A673 (cell line): ENCODE measurements around the gene SLC7A6. TPM values are rescaled to one million over a fixed set of nuclear protein-coding genes. Genes with fewer than 3 reads are reported as not detected.

ENCODE experiments used
- BruUV-seq: library from RNA; stranded (reverse); fragments of 400-500 nt; replicated peaks from 2 replicates; lab custom pipeline; 2021; lab: Mats Ljungman, UMichigan
- CTCF ChIA-PET: fragments of 300-600 bp; sonication (Branson Sonifier 250); formaldehyde crosslinking; loops from one replicate; lab custom pipeline; 2022; ENCODE audit warnings: antibody characterized with exemption; lab: Charles Lee
- POLR2A ChIA-PET: fragments of 300-600 bp; sonication (Branson Sonifier 250); formaldehyde crosslinking; loops from one replicate; lab custom pipeline; 2022; ENCODE audit warnings: antibody characterized with exemption; ENCODE audit not compliant: low non-redundant PET; lab: Charles Lee
- DNase-seq: peaks from one replicate; pipeline ENCODE4 v3.0.0-alpha.2; 2015; ENCODE audit warnings: low spot score
- H3K27ac ChIP-seq: fragments of 200-600 bp; sonication (generic); 2 replicates; pipeline ENCODE4 v1.5.1; 2016; ENCODE audit warnings: mixed run types, low read depth, mild to moderate bottlenecking, mixed read lengths, antibody characterized with exemption, low read length; ENCODE audit not compliant: poor library complexity, severe bottlenecking
- H3K27me3 ChIP-seq: fragments of 200-600 bp; sonication (generic); replicated peaks from 2 replicates; pipeline ENCODE4 v1.6.1; 2017; ENCODE audit warnings: mixed run types, low read depth, mild to moderate bottlenecking, mixed read lengths, antibody characterized with exemption, low read length; ENCODE audit not compliant: insufficient read depth, poor library complexity
- H3K36me3 ChIP-seq: fragments of 200-600 bp; sonication (generic); 2 replicates; pipeline ENCODE4 v1.6.1; 2016; ENCODE audit warnings: mixed run types, mild to moderate bottlenecking, mixed read lengths, antibody characterized with exemption, low read length; ENCODE audit not compliant: insufficient read depth, poor library complexity, severe bottlenecking
- H3K4me1 ChIP-seq: fragments of 200-600 bp; sonication (generic); 2 replicates; pipeline ENCODE4 v1.6.1; 2017; ENCODE audit warnings: mixed run types, mild to moderate bottlenecking, mixed read lengths, antibody characterized with exemption, low read length; ENCODE audit not compliant: insufficient read depth, poor library complexity, severe bottlenecking
- H3K4me3 ChIP-seq: fragments of 200-600 bp; sonication (generic); 2 replicates; pipeline ENCODE4 v1.5.1; 2016; ENCODE audit warnings: low read depth, mixed run types, mild to moderate bottlenecking, mixed read lengths, low read length; ENCODE audit not compliant: poor library complexity, severe bottlenecking
- H3K9me3 ChIP-seq: fragments of 200-600 bp; sonication (generic); 2 replicates; pipeline ENCODE4 v1.6.1; 2016; ENCODE audit warnings: mixed run types, low read depth, mild to moderate bottlenecking, mixed read lengths, antibody characterized with exemption, low read length; ENCODE audit not compliant: poor library complexity, severe bottlenecking
- EZH2 ChIP-seq: fragments of 200-600 bp; sonication (generic); IDR thresholded peaks from 2 replicates; pipeline ENCODE4 v1.6.1; 2017; ENCODE audit warnings: borderline replicate concordance, low read depth, mild to moderate bottlenecking, mixed read lengths, antibody characterized with exemption, low read length; ENCODE audit not compliant: poor library complexity, severe bottlenecking
- intact Hi-C: fragments of 100-400 bp; cut with micrococcal nuclease; formaldehyde crosslinking; loops from one replicate; pipeline ENCODE4 v1.10.0; 2022; ENCODE audit not compliant: unreplicated experiment
- microRNA-seq: library from miRNA; unstranded; fragments of <30 nt; microRNA quantifications from one replicate; pipeline ENCODE4 v1.2.0, GENCODE V29; 2021
- total RNA-seq: library from RNA; stranded (reverse); gene quantifications from 2 replicates; pipeline ENCODE4 v1.2.3, GENCODE V29; 2021
- TF ChIP-seq, protein P1 (sequence below): fragments of 300-800, 200-600 bp; sonication (generic); conservative IDR thresholded peaks from 2 replicates; pipeline ENCODE4 v1.5.1; 2017; ENCODE audit warnings: low read depth, mild to moderate bottlenecking, antibody characterized with exemption, low read length, moderate library complexity, mixed read lengths

SLC7A6 gene
- total RNA-seq, 1 experiment from 2014 or later: 58.7 TPM

DNA sequence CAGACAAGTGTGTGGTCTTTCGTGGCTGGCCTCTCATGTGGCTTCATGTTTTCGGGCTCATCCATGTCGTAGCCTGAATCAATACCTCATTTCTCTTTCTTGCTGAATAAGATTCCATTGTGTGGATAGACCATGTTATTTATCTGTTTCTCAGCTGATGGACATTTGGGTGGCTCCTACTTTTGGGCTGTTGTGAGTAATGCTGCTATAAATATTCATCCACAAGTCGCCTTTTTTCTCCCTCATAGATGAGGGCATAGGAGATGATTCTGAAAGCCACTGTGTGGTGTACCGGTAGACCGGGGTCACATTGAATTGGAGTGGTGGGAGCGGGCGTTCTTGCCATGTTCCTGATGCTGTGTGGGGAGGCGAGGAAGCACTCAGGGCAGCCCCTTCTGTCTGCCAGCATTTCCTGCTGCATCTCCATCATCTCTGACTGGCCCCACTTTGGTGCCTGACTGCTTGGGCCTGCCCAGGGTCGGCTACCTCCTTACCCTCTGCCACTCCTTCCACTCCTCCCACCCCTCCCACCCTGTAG lies 86.6 kb downstream of the SLC7A6 start:
- ChIA-PET POLR2A (no interaction called here), CTCF (no interaction called here)
- no TSS peak for BruUV-seq
- H3K4me1 ChIP-seq: no peaks in the 10 kb centered on the region
- peaks cover 27% of the 10 kb centered on the region for H3K36me3 ChIP-seq
- H3K4me3 ChIP-seq: no peak overlapping the region
- no peaks in the 10 kb centered on the region for H3K9me3 ChIP-seq
- no peak for DNase-seq
- no peak overlapping the region for H3K27ac ChIP-seq
- no peaks in the 10 kb centered on the region for H3K27me3 ChIP-seq
- intact Hi-C loops: no loop called here
- TF ChIP-seq, protein P1, sequence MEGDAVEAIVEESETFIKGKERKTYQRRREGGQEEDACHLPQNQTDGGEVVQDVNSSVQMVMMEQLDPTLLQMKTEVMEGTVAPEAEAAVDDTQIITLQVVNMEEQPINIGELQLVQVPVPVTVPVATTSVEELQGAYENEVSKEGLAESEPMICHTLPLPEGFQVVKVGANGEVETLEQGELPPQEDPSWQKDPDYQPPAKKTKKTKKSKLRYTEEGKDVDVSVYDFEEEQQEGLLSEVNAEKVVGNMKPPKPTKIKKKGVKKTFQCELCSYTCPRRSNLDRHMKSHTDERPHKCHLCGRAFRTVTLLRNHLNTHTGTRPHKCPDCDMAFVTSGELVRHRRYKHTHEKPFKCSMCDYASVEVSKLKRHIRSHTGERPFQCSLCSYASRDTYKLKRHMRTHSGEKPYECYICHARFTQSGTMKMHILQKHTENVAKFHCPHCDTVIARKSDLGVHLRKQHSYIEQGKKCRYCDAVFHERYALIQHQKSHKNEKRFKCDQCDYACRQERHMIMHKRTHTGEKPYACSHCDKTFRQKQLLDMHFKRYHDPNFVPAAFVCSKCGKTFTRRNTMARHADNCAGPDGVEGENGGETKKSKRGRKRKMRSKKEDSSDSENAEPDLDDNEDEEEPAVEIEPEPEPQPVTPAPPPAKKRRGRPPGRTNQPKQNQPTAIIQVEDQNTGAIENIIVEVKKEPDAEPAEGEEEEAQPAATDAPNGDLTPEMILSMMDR: no peak
- TF ChIP-seq EZH2: no peak

Small RNAs within 50 kb of the gene (microRNA-seq; reads per million reads assigned to microRNA genes)
- gene MIR6773: not detected

Other genes starting within 250 kb of the SLC7A6 start
- not detected in 2 replicates for gene DPEP2NB, start 248.6 kb upstream of the SLC7A6 start, total RNA-seq
- 14.2 and 16.0 TPM in 2 replicates for gene DDX28, start 241.3 kb upstream of the SLC7A6 start, total RNA-seq
- gene DUS2, start 241.2 kb upstream of the SLC7A6 start, total RNA-seq: 19.7 and 23.5 TPM in 2 replicates
- gene NFATC3, start 179.2 kb upstream of the SLC7A6 start, total RNA-seq: 53.7 and 56.0 TPM in 2 replicates
- 0.19 and 0.35 TPM in 2 replicates for gene ESRP2, start 28.4 kb upstream of the SLC7A6 start, total RNA-seq
- 6.8 and 8.1 TPM in 2 replicates for gene PLA2G15, start 19.2 kb upstream of the SLC7A6 start, total RNA-seq
- 24.5 and 25.3 TPM in 2 replicates for gene SLC7A6OS, start 46.4 kb downstream of the SLC7A6 start, total RNA-seq
- gene PRMT7, start 46.5 kb downstream of the SLC7A6 start, total RNA-seq: 60.2 and 66.2 TPM in 2 replicates
- 0.17 and 0.70 TPM in 2 replicates for gene SMPD3, start 184.0 kb downstream of the SLC7A6 start, total RNA-seq